Measurements from ENCODE around the gene LRRC32.
"Not testable (repeated sequence)": the region's sequence is repeated elsewhere in the genome, so short reads cannot be mapped to it uniquely, and the experiment has no call there.

The LRRC32 gene

DNA sequence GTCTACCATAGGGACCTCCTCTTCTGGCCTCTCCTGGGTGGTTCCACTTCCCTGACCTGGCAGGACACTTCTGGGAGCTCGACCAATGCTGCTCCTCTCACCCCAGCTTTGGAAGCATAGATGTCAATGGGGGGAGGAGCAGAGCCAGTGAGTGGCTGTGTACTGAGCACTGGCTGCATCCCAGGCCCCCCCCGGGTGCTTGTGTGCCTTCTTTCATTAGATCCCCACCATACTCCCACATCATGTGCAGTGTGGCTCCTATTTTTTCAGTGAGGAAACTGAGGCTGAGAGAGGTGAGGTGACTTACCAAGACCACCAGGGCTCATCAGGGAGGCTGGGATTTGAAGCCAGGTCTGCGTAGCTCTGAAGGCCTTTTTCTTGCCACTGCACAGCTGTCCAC is 44.3 kb downstream of the LRRC32 start:
- no peak for DNase-seq

DNA sequence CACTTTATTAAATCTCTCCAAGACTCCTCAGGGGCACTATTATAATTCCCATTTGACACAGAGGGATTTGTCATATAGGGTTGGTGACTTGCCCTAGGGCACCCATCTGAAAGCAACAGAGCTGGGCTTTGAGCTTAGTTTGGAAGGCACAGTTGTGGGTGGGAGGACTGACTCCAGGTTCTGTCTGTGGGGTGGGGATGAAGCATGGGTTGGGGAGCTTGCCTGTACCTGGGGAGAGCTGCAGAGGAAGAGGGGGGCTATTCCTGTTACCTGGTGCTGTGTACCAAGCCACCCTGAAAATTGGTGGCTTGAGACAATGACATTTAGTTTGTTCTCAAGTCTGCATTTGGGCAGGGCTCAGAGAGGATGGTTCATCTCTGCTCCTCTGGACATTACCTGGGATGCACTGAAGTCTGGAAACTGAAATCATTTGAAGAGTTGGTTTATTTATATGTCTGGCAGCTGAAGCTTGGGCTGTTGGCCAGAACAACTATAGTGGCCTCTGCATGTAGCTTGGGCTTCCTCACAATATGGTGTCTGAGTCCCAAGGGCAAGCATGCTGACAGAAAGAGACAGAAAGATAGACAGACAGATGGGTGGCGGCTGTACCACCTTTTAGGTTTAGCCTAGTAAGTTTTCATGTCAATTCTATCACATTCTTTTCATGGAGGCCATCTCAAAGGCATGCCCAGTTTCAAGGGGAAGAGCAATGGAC is 44.9 kb downstream of the LRRC32 start:
- DNase-seq, result no peak

DNA sequence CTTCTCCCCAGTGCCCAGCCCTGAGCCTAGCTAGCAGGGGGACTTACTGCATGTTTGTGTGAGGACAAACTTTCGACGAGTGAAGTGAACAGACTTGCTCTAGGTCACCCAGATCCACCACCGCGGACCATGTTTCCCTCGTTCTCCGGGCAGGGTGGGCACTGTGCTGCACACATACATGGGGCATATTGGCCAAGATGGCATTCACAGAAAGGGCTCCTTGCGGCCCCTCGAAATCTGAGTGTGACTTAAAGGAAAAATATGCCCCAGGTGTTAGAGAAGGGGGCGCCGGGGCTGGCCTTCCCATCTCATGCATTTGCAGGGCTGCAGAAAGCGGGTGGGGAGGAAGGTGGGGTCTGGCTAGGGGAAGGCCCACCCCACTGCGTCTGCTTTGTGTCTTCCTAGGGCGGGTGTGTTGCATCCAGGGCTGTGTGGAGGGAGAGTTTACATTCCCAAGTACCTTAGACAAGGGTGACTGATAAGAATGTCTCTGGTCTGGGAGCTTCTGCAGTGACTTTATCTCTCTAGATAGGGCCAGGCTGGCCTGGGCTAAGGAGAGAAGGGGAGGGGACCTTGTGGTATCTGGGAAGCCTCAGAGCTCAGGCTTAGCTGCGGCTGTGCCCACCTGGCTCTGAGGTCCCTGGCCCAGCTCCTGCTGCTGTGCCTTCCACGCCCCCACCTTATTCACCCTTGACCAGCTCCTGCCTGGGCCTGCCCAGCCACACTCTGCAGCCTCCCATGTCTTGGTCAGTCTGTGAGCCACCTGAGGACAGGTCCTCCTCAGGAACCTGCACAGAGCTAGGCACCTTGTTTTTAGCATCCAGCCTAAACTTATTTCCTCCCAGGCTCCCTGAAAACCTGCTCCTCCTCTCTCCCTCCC is 45.8 kb downstream of the LRRC32 start:
- DNase-seq, result no peak

DNA sequence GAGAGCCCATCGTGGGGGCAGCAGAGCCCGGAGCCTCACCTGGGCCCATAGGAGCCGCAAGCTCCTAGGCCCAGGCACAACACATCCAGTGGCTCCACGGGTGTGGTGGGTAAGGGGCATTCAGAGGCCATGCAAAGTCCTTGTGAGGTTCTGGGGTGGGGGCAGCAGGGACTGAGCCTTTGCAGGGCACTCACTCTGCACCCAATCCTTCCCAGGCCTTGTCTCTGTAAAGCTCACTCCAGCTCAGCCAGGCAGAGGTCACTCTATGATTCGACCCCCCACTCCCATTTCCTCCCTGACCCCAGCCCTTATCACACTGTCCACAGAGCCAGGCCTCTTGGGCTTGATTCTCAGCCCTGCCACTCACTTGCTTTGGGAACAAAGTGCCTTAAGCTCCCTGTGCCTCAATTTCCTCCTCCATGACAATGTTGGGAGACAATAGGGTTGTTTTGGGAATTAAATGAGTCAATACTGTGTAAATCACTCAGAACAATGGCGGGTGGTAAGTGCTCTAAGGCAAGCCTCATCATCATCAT is 46.6 kb downstream of the LRRC32 start:
- no peak for DNase-seq

DNA sequence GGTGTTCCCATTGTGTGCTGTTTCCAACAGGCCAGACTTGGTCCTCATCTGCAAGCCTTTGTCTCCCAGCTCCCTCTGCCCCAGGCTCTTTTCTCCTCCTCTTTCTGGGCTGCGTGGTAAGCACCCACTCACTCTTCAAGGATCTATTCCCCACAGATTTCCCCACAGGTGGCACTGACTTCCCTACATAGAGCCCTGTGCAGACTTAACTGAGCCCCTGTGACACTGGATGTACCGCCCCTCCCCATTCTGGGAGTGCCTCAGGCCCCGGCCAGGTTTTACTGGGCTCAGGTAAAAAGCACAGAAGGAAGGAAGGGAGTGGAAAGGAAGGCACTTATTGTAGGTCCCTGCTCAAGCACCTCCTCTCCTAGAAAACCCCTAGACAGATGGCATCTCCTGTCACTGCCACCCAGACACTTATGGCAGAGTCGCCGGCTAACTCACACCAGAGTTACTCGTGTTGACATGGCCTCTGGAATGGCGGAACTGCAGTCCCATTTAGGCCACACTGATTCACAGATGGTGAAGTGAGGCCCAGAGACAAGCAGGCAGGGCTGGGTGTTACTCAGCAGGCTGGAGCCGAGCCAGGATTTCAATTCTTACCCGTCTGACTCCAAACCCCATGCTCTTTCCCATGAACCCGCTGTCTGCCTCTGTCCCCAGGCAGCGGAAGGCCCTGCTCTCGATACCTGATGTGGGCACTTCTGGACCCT is 47.2 kb downstream of the LRRC32 start:
- no peak for DNase-seq

DNA sequence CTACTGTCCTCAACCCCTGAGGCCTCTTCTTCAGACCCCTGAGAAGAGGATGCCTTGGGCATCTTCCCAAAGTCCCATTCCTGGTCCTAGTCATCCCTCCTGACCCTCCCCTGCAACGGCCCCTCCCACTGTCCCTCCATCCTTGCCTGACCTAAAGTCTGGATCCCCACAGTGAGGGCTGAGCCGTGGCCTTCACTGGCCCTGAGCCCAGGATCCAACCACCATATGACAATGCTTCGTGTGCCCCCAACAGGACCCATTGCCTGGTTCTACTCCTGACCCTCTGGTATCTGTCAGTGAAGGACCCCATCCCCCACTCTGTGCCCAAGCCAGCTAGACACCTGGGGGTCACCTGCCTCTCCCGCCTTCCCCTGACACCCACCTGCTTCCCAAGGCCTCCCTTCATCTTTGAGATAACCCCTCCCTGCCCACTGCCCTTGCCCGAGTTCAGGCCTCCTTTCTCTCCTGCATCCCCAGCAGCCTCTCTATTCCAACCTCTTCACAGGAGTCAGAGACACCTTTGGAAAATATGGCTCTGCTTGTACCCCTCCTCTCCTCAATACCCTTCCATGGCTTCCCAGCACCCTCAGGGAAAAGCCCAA is 48.0 kb downstream of the LRRC32 start:
- DNase-seq, result no peak

DNA sequence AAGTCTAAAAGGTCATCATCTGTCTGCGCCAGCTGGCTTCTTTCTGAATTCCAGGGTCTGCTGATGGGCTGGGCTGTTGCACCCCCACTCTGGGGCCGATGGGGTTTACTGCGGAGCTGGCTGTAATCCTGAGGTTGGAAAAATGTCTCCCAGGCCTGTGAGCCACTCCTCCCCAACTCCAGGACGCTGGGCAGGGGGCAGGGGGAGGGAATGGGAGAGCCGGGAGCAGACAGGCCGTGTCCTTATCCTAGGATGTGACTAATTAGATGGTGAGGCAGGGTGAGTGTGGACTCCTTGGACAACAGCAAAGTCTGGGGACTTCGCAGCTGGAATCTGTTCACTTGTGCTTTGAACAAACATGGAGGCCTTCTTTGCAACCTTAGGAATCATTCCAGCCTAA is 48.7 kb downstream of the LRRC32 start:
- no peak for DNase-seq

DNA sequence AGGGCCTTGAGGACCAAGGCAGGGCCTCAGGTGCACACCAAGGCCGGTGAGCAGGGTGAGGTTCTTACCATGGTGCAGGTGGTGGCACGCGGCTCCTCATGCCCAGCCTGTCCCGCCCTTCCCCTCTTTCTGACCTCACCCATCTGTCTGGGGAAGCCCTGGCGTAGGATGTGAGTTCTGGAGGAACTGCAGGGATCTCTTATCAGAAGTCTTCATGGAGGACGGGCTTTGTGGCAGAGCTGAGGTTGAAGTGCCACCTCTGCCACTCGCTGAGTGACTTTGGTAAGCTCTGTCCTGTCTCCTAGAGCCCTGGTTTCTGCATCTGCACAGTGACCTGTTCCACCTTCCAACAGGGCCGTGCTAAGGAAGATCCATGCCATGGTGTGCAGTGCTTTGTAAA is 49.1 kb downstream of the LRRC32 start:
- DNase-seq, result no peak

DNA sequence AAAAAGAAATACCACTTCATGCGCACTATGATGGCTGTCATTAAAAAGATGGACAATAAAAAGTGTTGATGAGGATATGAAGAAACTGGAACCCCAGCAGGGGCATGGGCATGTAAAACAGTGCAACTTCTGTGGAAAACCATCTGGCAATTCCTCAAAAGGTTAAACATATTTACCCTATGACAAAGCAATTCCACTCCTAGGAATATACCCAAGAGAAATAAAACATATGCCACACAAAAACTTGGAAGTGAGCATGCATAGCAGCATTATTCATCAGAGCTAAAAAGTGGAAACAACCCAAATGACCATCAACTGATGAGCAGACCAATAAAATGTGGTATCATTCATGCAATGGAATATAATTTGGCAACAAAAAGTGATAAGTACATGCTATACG is 50.1 kb downstream of the LRRC32 start:
- no peak for DNase-seq

DNA sequence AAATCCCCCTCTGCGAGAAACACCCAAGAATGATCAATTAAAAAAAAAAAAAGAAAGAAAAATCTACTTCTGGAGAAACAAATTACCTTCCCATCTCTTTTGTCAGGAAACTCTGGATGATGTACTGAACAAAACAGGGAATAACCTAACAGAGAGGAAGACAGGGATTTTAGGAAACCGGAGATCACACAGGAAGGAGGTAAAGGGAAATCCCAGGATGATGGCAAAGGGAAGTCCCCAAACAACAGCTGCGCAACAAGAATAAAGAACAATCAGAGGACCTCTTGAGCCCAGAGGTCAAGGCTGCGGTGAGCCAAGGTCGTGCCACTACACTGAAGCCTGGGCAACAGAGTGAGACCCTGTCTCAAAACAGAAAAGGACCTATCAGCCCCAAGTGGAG is 50.7 kb downstream of the LRRC32 start:
- not testable (repeated sequence) for DNase-seq

DNA sequence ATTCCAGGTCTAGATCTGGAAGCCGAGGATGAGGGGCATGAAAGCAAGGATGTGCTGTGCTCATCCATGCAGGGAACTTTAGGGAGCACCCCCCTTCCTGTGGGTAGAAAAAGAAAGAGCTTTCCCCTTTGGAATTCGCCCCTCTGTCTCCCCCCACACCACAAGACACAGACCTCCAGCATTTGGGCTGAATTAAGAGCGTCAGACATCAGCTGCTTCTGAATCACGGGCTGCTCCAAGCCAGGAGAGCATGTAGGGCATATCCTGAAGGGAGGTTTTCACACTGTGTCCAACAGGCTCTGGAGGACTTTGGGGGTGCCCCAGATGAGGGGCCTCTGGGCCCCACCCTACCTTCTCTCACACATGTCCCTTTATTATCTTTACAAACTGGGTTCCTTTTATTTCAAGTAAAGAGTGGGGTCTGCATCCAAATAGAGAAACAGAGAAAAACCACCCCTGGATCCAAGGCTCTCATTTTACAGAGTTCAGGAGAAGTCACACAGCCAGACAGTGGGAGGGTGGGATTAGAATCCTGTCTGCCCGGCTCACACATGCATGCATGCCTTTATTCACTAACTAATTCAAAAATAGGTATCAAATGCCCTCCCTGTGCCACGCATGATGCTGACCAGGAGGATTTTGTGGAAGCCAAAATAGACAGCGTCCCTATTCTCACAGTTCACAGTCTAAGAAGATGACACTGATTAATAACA is 52.8 kb downstream of the LRRC32 start:
- DNase-seq, result no peak

DNA sequence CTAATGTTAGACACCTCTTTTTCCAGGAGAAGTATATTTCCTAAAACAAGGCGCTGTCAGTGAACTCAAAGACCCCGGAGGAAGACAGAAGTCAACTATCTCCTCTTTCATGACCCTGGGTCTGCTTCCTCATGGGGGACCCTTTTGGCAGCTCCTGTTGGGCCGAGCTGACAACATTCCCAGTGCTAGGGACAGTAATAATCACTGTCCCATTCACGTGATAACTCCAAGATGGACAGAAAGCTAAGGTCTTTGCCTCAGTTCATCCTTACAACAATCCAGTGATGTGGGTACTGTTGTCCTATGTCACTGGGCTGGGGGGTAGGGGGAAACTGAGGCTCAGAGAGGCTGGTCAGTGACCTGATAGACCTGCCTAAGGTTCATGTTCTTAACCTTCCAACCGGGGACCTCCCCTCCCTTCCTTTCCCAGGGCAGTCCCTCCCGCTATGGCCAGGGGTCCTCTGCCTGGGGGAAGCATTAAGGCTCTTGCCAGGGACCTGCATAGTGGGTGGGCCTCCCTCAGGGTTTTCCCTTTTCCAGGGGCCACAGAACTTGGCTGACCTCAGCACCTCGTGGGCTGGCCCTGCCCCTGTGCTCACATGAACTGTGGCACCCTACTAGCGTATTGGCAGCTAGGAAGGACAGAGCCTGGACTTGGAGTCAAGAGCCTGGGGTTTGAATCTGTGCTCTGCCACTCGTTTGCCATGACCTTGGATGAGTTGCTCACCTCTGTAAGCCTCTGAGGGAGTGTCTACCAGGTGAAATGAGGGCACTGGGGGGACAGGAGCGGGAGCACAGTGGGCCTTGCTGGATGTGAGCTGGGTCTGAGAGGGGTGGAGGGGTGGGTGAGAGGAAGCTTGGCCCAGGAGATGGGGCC is 53.6 kb downstream of the LRRC32 start:
- no peak for DNase-seq

DNA sequence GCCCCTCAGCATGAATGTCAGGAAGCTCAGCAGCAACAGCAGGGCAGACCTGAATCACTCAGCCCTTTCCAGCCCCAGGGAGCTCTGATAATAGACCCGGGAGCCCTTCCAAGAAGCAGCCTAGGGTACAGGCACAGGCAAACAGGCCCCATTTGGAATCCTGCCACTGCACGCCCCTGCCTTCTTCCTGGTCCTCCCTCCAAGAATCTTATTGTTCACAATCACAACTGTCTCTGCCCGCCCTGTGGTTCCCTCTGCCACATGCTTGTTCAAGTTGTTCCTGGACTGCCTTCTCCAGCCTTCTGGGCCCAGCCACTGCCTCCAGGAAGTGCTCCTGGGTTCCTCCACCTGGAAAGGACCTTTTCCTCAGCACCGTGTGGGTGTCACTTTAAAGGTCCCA is 54.6 kb downstream of the LRRC32 start:
- DNase-seq, result no peak

DNA sequence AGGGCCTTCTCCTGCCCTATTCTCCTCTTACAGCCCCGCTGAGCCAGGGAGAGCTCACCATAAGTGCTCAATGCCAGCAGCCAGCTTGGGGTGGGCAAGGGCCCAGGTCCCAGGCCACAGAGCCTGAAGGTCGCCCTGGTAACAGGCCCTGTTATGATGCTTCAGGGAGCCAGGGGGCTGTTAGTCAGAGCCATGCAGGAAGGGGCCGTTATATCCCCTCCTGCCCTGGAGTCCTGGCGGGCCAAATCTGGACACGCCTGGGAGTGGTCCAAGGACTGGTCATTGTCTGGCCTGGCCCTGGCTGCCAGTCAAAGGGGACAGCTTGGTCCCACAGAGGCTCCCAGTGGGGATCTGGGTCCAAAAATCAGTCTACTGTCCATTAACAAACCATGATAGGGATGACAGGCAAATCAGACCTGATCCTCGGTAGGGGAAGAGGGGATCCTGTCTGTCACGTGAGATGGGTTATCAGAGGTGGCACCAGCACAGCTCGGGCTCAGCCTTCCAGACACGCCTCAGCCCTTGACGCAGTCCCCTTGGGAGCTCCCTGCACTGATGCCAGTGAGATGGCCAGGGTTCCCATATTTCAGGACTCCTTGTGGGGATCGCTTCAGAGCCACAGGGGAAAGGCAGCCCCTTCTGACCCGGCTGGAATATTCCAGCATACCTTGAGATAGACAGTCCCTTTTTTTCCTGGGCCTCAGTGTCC is 55.9 kb downstream of the LRRC32 start:
- DNase-seq, result no peak

DNA sequence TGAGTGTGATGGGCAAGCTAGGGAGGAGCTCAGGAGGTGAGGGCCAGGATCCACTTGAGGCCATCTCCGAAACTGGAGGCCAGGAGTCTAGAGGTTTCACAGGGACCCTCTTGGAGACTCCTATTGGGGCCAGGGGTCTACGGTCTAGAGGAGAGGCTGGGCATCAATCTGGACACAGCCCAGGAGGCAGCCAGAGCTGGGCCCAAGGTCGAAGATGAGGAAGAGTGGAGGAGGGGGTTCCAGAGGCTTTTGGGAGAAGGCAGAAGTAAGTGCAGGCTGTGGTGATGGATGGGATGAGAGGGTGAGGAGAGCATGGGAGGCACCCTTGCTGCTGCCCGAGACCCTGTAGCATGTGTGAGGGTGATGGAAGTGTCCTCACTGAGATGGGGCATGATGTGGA is 56.6 kb downstream of the LRRC32 start:
- no peak for DNase-seq

DNA sequence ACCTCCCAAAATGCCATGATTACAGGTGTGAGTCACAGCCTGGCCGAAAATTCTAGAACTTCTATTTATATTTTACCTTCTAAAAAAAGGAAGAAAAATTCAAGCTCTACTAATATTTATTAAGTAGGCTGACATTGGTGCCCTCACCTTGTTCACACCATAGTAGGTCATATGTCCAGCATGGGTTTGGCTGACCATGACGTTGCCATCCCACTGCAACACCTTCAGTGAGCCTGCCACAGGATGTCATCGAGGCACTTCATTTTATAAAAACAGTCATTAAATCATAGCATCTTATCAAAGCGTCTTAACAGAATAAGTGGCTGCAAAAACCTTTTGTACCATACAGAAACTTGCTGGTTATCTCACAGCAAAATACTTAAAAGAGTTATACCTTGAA is 58.3 kb downstream of the LRRC32 start:
- DNase-seq, result no peak

DNA sequence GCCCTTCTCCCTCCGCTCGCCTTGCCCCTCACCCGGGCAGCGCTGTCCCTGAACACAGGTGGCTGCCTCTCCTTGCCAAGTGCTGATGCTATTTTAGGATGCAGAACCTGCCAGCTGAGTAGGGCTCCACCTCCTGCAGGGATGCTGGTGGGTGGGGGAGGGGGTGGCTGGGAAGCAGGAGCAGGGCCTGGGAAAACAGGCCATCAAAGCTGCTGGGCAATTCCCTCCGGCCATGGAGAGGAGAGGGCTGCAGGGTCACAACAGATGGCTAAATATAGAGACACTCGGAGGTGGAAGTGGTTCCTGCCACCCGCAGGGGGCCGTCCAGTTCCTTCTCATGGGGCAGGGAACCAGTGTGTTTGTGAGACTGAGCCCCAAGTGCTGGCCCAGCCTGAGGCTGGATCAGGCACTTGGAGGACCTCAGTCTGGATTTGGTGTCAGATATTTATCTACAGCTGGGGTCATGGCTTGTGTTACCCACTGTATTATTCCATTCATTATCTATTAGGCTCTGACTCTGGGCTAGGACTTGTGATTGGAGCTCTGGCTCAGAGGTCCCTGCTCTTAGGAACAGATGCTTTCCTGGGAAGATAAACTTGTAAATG is 59.6 kb downstream of the LRRC32 start:
- peak; percentile 10 for DNase-seq

DNA sequence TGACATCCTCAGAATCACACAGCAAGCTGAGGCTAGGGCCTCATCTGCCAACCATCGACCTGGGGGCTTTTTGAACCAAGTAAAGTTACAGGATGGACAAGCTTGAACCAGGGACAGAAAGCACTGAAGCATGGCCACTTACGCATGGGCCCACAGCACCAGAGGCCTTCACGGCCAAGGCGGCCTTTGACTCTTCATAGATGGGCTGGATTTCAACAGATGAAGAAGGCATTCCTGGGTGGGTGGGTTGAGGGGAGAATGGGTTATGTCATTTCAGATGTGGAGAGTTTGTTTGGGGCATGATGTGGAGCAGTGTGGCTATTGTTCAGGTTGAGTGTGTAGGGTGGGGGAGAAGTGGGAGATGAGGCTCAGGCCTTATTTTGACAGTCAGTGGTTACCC is 60.2 kb downstream of the LRRC32 start:
- DNase-seq, result no peak

DNA sequence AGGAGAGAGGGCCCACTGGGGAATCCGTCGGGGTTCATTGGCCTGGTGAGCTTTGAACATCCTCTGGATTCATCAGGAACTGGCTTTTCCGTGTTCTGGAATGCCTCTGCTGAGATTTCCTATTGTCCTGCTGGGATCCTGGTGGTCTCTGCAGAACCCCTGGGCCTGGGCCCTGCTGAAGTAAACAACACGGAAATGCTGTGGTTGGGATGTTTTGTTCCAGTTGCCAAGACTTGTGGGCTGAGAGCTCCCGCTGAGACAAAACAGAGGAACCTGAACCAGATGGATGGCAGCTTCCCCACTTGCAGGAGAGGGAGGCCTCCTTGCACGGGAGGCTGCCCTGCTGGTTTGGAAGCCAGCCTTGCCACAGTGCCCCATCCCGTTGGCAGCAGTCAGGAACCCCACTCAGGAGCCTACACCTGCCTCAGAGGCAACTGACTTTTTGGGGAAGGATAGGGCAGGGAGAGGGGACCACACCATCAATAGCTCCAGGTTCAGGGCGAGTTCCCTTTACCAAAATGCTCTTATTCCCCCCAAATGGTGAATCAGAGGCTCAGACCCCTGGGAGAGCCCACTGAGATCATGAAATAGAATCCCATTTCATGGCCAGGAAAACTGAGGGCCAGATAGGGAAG is 60.7 kb downstream of the LRRC32 start:
- no peak for DNase-seq
